ENCODE data around the gene TKTL1.
A peak's percentile ranks its signal among the peaks of the same experiment; 100 is the strongest.
"Not testable (repeated sequence)": the region's sequence is repeated elsewhere in the genome, so short reads cannot be mapped to it uniquely, and the experiment has no call there.

The TKTL1 gene

GRCh38 chrX:154343620-154344019 is 48.0 kb downstream of the TKTL1 start:
- H3K36me3 ChIP-seq (ENCODE audit: control insufficient read depth in 1 of 2, insufficient read depth in 2 of 2, low read length in 2 of 2); H3K4me1 ChIP-seq (ENCODE audit: control insufficient read depth in 1 of 2, insufficient read depth in 2 of 2, low read length in 2 of 2); H3K27ac ChIP-seq (ENCODE audit: low read depth, low read length); H3K27me3 ChIP-seq (ENCODE audit: control insufficient read depth in 1 of 2, insufficient read depth in 2 of 2, low read length in 2 of 2); H3K9ac ChIP-seq (ENCODE audit: low read depth in 1 of 2, low read length in 2 of 2); H3K4me3 ChIP-seq (ENCODE audit: low read depth in 1 of 2, low read length in 2 of 2); H3K9me3 ChIP-seq (ENCODE audit: control insufficient read depth in 1 of 2, low read length in 2 of 2): not testable (repeated sequence)

GRCh38 chrX:154348114-154348531 is 52.5 kb downstream of the TKTL1 start:
- Histone ChIP-seq H3K36me3 (ENCODE audit: control insufficient read depth in 1 of 2, insufficient read depth in 2 of 2, low read length in 2 of 2) (peaks cover 5 to 16% of the 10 kb centered on the region in 2 donors), H3K4me3 (ENCODE audit: low read depth in 1 of 2, low read length in 2 of 2) (no peak overlapping the region), H3K9me3 (ENCODE audit: control insufficient read depth in 1 of 2, low read length in 2 of 2) (no peaks in the 10 kb centered on the region), H3K9ac (ENCODE audit: low read depth in 1 of 2, low read length in 2 of 2) (no peak overlapping the region), H3K4me1 (ENCODE audit: control insufficient read depth in 1 of 2, insufficient read depth in 2 of 2, low read length in 2 of 2) (peaks cover 19 to 23% of the 10 kb centered on the region in 2 donors), H3K27me3 (ENCODE audit: control insufficient read depth in 1 of 2, insufficient read depth in 2 of 2, low read length in 2 of 2) (no peaks in the 10 kb centered on the region), H3K27ac (ENCODE audit: low read depth, low read length) (no peak overlapping the region)

GRCh38 chrX:154348646-154349358 is 53.2 kb downstream of the TKTL1 start:
- Histone ChIP-seq H3K9ac (ENCODE audit: low read depth in 1 of 2, low read length in 2 of 2) (no peak overlapping the region), H3K36me3 (ENCODE audit: control insufficient read depth in 1 of 2, insufficient read depth in 2 of 2, low read length in 2 of 2) (peaks cover 5 to 21% of the 10 kb centered on the region in 2 donors), H3K27me3 (ENCODE audit: control insufficient read depth in 1 of 2, insufficient read depth in 2 of 2, low read length in 2 of 2) (no peaks in the 10 kb centered on the region), H3K27ac (ENCODE audit: low read depth, low read length) (no peak overlapping the region), H3K9me3 (ENCODE audit: control insufficient read depth in 1 of 2, low read length in 2 of 2) (no peaks in the 10 kb centered on the region), H3K4me1 (ENCODE audit: control insufficient read depth in 1 of 2, insufficient read depth in 2 of 2, low read length in 2 of 2) (peaks cover 19 to 23% of the 10 kb centered on the region in 2 donors), H3K4me3 (ENCODE audit: low read depth in 1 of 2, low read length in 2 of 2) (no peak overlapping the region)

- peaks cover 19 to 23% of the 10 kb centered on the region in 2 donors for H3K4me1 ChIP-seq (ENCODE audit: control insufficient read depth in 1 of 2, insufficient read depth in 2 of 2, low read length in 2 of 2)
- no peaks in the 10 kb centered on the region for H3K9me3 ChIP-seq (ENCODE audit: control insufficient read depth in 1 of 2, low read length in 2 of 2)
- no peak overlapping the region for H3K27ac ChIP-seq (ENCODE audit: low read depth, low read length)
- H3K36me3 ChIP-seq (ENCODE audit: control insufficient read depth in 1 of 2, insufficient read depth in 2 of 2, low read length in 2 of 2) = peaks cover 5 to 26% of the 10 kb centered on the region in 2 donors
- H3K4me3 ChIP-seq (ENCODE audit: low read depth in 1 of 2, low read length in 2 of 2) = no peak overlapping the region
- no peak overlapping the region for H3K9ac ChIP-seq (ENCODE audit: low read depth in 1 of 2, low read length in 2 of 2)
- H3K27me3 ChIP-seq (ENCODE audit: control insufficient read depth in 1 of 2, insufficient read depth in 2 of 2, low read length in 2 of 2) = no peaks in the 10 kb centered on the region
Measured at GRCh38 chrX:154349359-154349935, 53.9 kb downstream of the TKTL1 start.

GRCh38 chrX:154349979-154350378 is 54.4 kb downstream of the TKTL1 start:
- H3K4me3 ChIP-seq (ENCODE audit: low read depth in 1 of 2, low read length in 2 of 2) = no peak overlapping the region
- H3K27me3 ChIP-seq (ENCODE audit: control insufficient read depth in 1 of 2, insufficient read depth in 2 of 2, low read length in 2 of 2) = no peaks in the 10 kb centered on the region
- H3K27ac ChIP-seq (ENCODE audit: low read depth, low read length) = no peak overlapping the region
- H3K4me1 ChIP-seq (ENCODE audit: control insufficient read depth in 1 of 2, insufficient read depth in 2 of 2, low read length in 2 of 2) = peaks cover 19 to 23% of the 10 kb centered on the region in 2 donors
- H3K9me3 ChIP-seq (ENCODE audit: control insufficient read depth in 1 of 2, low read length in 2 of 2) = no peaks in the 10 kb centered on the region
- H3K9ac ChIP-seq (ENCODE audit: low read depth in 1 of 2, low read length in 2 of 2) = peak overlapping the region in 1 of 2 donors; percentile 54
- H3K36me3 ChIP-seq (ENCODE audit: control insufficient read depth in 1 of 2, insufficient read depth in 2 of 2, low read length in 2 of 2) = peaks cover 5 to 26% of the 10 kb centered on the region in 2 donors

- Histone ChIP-seq H3K27ac (ENCODE audit: low read depth, low read length) (peak overlapping the region; percentile 32), H3K9ac (ENCODE audit: low read depth in 1 of 2, low read length in 2 of 2) (peak overlapping the region; percentile 48 to 54), H3K36me3 (ENCODE audit: control insufficient read depth in 1 of 2, insufficient read depth in 2 of 2, low read length in 2 of 2) (peaks cover 5 to 26% of the 10 kb centered on the region in 2 donors), H3K9me3 (ENCODE audit: control insufficient read depth in 1 of 2, low read length in 2 of 2) (no peaks in the 10 kb centered on the region), H3K4me1 (ENCODE audit: control insufficient read depth in 1 of 2, insufficient read depth in 2 of 2, low read length in 2 of 2) (peaks cover 19 to 23% of the 10 kb centered on the region in 2 donors), H3K4me3 (ENCODE audit: low read depth in 1 of 2, low read length in 2 of 2) (peak overlapping the region in 1 of 2 donors; percentile 15), H3K27me3 (ENCODE audit: control insufficient read depth in 1 of 2, insufficient read depth in 2 of 2, low read length in 2 of 2) (no peaks in the 10 kb centered on the region)
Measured at GRCh38 chrX:154350429-154351182, 55.0 kb downstream of the TKTL1 start.

- Histone ChIP-seq H3K36me3 (ENCODE audit: control insufficient read depth in 1 of 2, insufficient read depth in 2 of 2, low read length in 2 of 2) (peaks cover 5 to 26% of the 10 kb centered on the region in 2 donors), H3K27ac (ENCODE audit: low read depth, low read length) (peak overlapping the region; percentile 32), H3K4me1 (ENCODE audit: control insufficient read depth in 1 of 2, insufficient read depth in 2 of 2, low read length in 2 of 2) (peaks cover 19 to 23% of the 10 kb centered on the region in 2 donors), H3K9ac (ENCODE audit: low read depth in 1 of 2, low read length in 2 of 2) (no peak overlapping the region), H3K4me3 (ENCODE audit: low read depth in 1 of 2, low read length in 2 of 2) (no peak overlapping the region), H3K27me3 (ENCODE audit: control insufficient read depth in 1 of 2, insufficient read depth in 2 of 2, low read length in 2 of 2) (no peaks in the 10 kb centered on the region), H3K9me3 (ENCODE audit: control insufficient read depth in 1 of 2, low read length in 2 of 2) (no peaks in the 10 kb centered on the region)
Measured at GRCh38 chrX:154351183-154352011, 55.8 kb downstream of the TKTL1 start.

GRCh38 chrX:154352012-154352401 is 56.4 kb downstream of the TKTL1 start:
- Histone ChIP-seq H3K4me1 (ENCODE audit: control insufficient read depth in 1 of 2, insufficient read depth in 2 of 2, low read length in 2 of 2) (peaks cover 19 to 23% of the 10 kb centered on the region in 2 donors), H3K36me3 (ENCODE audit: control insufficient read depth in 1 of 2, insufficient read depth in 2 of 2, low read length in 2 of 2) (peaks cover 5 to 26% of the 10 kb centered on the region in 2 donors), H3K4me3 (ENCODE audit: low read depth in 1 of 2, low read length in 2 of 2) (no peak overlapping the region), H3K27me3 (ENCODE audit: control insufficient read depth in 1 of 2, insufficient read depth in 2 of 2, low read length in 2 of 2) (no peaks in the 10 kb centered on the region), H3K9ac (ENCODE audit: low read depth in 1 of 2, low read length in 2 of 2) (no peak overlapping the region), H3K9me3 (ENCODE audit: control insufficient read depth in 1 of 2, low read length in 2 of 2) (no peaks in the 10 kb centered on the region), H3K27ac (ENCODE audit: low read depth, low read length) (no peak overlapping the region)

GRCh38 chrX:154352466-154352865 is 56.9 kb downstream of the TKTL1 start:
- no peak overlapping the region for H3K27ac ChIP-seq (ENCODE audit: low read depth, low read length)
- H3K36me3 ChIP-seq (ENCODE audit: control insufficient read depth in 1 of 2, insufficient read depth in 2 of 2, low read length in 2 of 2) = peaks cover 5 to 29% of the 10 kb centered on the region in 2 donors

More at GRCh38 chrX:154352466-154352865, 56.9 kb downstream of the TKTL1 start:
- Histone ChIP-seq H3K4me3 (ENCODE audit: low read depth in 1 of 2, low read length in 2 of 2) (no peak overlapping the region), H3K9me3 (ENCODE audit: control insufficient read depth in 1 of 2, low read length in 2 of 2) (no peaks in the 10 kb centered on the region), H3K4me1 (ENCODE audit: control insufficient read depth in 1 of 2, insufficient read depth in 2 of 2, low read length in 2 of 2) (peaks cover 14 to 19% of the 10 kb centered on the region in 2 donors), H3K9ac (ENCODE audit: low read depth in 1 of 2, low read length in 2 of 2) (no peak overlapping the region), H3K27me3 (ENCODE audit: control insufficient read depth in 1 of 2, insufficient read depth in 2 of 2, low read length in 2 of 2) (no peaks in the 10 kb centered on the region)

All from duodenal mucosa (tissue), 2 donors.